PC-3 (cell line): ENCODE measurements around the gene SP140L. TPM values are rescaled to one million over a fixed set of nuclear protein-coding genes. Genes with fewer than 3 reads are reported as not detected.
"Not testable (repeated sequence)": the region's sequence is repeated elsewhere in the genome, so short reads cannot be mapped to it uniquely, and the experiment has no call there.

Experiments used
- ATAC-seq: fragments of 200-7000 bp; cut with Tn5 transposase; 2 replicates; pipeline ENCODE4 v1.9.1; 2020; ENCODE audit warnings: mild to moderate bottlenecking, moderate library complexity
- BruUV-seq: library from RNA; stranded (reverse); fragments of 400-500 nt; replicated peaks from 2 replicates; lab custom pipeline; 2021; lab: Mats Ljungman, UMichigan
- CTCF ChIA-PET: fragments of 300-600 bp; sonication (Branson Sonifier 250); formaldehyde crosslinking; loops from one replicate; lab custom pipeline; 2022; ENCODE audit warnings: antibody characterized with exemption; lab: Charles Lee
- POLR2A ChIA-PET: fragments of 300-600 bp; sonication (Branson Sonifier 250); formaldehyde crosslinking; loops from one replicate; lab custom pipeline; 2022; ENCODE audit warnings: antibody characterized with exemption; ENCODE audit not compliant: unreplicated experiment; lab: Charles Lee
- DNase-seq: peaks from one replicate; pipeline ENCODE4 v3.0.0-alpha.2; 2015
- H2AFZ ChIP-seq: fragments of 300-600 bp; sonication (generic); 2 replicates; pipeline ENCODE4 v1.6.0; 2016; ENCODE audit warnings: antibody characterized with exemption, low read length
- H3F3A ChIP-seq: fragments of 300-600 bp; sonication (generic); one replicate; pipeline ENCODE4 v1.6.0; 2017; ENCODE audit warnings: antibody characterized with exemption, low read length, control low read depth, mild to moderate bottlenecking; ENCODE audit not compliant: unreplicated experiment
- H3K27ac ChIP-seq: fragments of 300-600 bp; sonication (generic); 2 replicates; pipeline ENCODE4 v1.5.1; 2016; ENCODE audit warnings: mild to moderate bottlenecking, low read length
- H3K27me3 ChIP-seq: fragments of 300-600 bp; sonication (generic); 2 replicates; pipeline ENCODE4 v1.6.1; 2016; ENCODE audit warnings: low read length, mixed read lengths
- H3K36me3 ChIP-seq: fragments of 300-600 bp; sonication (generic); 2 replicates; pipeline ENCODE4 v1.6.1; 2016; ENCODE audit warnings: low read depth, mixed run types, low read length, mixed read lengths
- H3K4me1 ChIP-seq: fragments of 300-600 bp; sonication (generic); 2 replicates; pipeline ENCODE4 v1.5.1; 2016; ENCODE audit warnings: low read length; ENCODE audit not compliant: insufficient read depth
- H3K4me2 ChIP-seq: fragments of 300-600 bp; sonication (generic); 2 replicates; pipeline ENCODE4 v1.6.0; 2016; ENCODE audit warnings: low read length
- H3K4me3 ChIP-seq: fragments of 300-600 bp; sonication (generic); 2 replicates; pipeline ENCODE4 v1.5.1; 2016; ENCODE audit warnings: mild to moderate bottlenecking, low read length, mixed read lengths
- H3K79me2 ChIP-seq: fragments of 300-600 bp; sonication (generic); 2 replicates; pipeline ENCODE4 v1.6.1; 2017; ENCODE audit warnings: low read length, mixed read lengths
- H3K9ac ChIP-seq: fragments of 300-600 bp; sonication (generic); 2 replicates; pipeline ENCODE4 v1.6.0; 2016; ENCODE audit warnings: mild to moderate bottlenecking, low read length
- H3K9me2 ChIP-seq: fragments of 300-600 bp; sonication (generic); replicated peaks from 2 replicates; pipeline ENCODE4 v1.6.1; 2016; ENCODE audit warnings: mixed run types, low read length, mixed read lengths
- H3K9me3 ChIP-seq: fragments of 300-600 bp; sonication (generic); 2 replicates; pipeline ENCODE4 v1.6.1; 2016; ENCODE audit warnings: low read length, mixed read lengths
- H4K20me1 ChIP-seq: fragments of 300-600 bp; sonication (generic); 2 replicates; pipeline ENCODE4 v1.6.1; 2016; ENCODE audit warnings: low read length, mixed read lengths
- EZH2 ChIP-seq: fragments of 300-600 bp; sonication (generic); IDR thresholded peaks from one replicate; pipeline ENCODE4 v1.6.1; 2017; ENCODE audit warnings: antibody characterized with exemption, mild to moderate bottlenecking, low read length; ENCODE audit not compliant: unreplicated experiment
- EZH2phosphoT487 ChIP-seq: fragments of 300-600 bp; sonication (generic); IDR thresholded peaks from 2 replicates; pipeline ENCODE4 v1.6.1; 2018; ENCODE audit warnings: mild to moderate bottlenecking, antibody characterized with exemption, low read length, borderline replicate concordance
- intact Hi-C: fragments of 100-400 bp; cut with micrococcal nuclease; formaldehyde crosslinking; loops from 2 replicates; pipeline ENCODE4 v1.9.0; 2023
- total RNA-seq: library from RNA; depleted of rRNA; stranded (reverse); fragments of >200 nt; gene quantifications from 2 replicates; pipeline ENCODE4 v1.2.3, GENCODE V29; 2014
- TF ChIP-seq, protein P1 (sequence below): fragments of 300-600 bp; sonication (generic); conservative IDR thresholded peaks from 2 replicates; pipeline ENCODE4 v1.5.1; 2017; ENCODE audit warnings: antibody characterized with exemption, low read depth, mild to moderate bottlenecking, low read length

SP140L gene
- total RNA-seq, 1 experiment from 2014 or later: 2.8 TPM

DNA sequence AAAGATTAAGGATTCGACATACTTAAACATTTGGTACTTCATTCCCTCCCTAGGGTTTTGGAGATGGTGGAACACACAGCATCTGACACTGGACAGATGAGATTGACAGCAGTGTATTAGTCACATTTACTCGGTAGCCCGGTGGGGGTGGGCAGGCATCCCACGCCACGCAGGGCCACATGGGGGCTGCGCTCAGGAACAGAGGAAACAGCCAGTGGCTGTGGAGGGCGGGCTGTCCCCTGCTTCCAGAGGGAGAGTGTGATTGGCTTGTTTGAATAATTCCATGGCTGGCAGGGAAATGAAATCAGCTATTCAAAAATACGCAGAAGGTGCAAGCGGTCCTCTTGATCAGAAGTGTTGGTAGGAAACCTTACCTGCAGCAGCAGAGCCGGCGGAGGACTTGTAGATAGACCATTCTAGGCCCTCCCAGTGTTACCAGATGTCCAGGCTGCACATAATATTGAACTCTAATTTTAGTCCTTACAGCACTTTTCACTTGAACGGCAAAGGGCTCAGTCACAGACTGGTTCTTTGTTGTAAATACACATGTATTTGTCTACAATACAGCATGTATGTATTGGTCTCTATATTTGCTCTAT lies 18.5 kb upstream of the SP140L start:
- no peak for DNase-seq
- H3K4me1 ChIP-seq: no peaks in the 10 kb centered on the region
- no peaks in the 10 kb centered on the region for H3K27me3 ChIP-seq
- no peak overlapping the region for H3K4me2 ChIP-seq
- no peaks in the 10 kb centered on the region for H3F3A ChIP-seq
- TF ChIP-seq EZH2 (no peak), EZH2phosphoT487 (no peak)
- TF ChIP-seq, protein P1, sequence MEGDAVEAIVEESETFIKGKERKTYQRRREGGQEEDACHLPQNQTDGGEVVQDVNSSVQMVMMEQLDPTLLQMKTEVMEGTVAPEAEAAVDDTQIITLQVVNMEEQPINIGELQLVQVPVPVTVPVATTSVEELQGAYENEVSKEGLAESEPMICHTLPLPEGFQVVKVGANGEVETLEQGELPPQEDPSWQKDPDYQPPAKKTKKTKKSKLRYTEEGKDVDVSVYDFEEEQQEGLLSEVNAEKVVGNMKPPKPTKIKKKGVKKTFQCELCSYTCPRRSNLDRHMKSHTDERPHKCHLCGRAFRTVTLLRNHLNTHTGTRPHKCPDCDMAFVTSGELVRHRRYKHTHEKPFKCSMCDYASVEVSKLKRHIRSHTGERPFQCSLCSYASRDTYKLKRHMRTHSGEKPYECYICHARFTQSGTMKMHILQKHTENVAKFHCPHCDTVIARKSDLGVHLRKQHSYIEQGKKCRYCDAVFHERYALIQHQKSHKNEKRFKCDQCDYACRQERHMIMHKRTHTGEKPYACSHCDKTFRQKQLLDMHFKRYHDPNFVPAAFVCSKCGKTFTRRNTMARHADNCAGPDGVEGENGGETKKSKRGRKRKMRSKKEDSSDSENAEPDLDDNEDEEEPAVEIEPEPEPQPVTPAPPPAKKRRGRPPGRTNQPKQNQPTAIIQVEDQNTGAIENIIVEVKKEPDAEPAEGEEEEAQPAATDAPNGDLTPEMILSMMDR: no peak
- H3K4me3 ChIP-seq: no peak overlapping the region
- no peak overlapping the region for H3K9ac ChIP-seq
- no TSS peak for BruUV-seq
- POLR2A ChIA-PET: no interaction called here
- CTCF ChIA-PET: no interaction called here
- no peak overlapping the region for H3K27ac ChIP-seq
- H3K36me3 ChIP-seq: no peaks in the 10 kb centered on the region
- ATAC-seq: no peak
- no peaks in the 10 kb centered on the region for H4K20me1 ChIP-seq
- no peaks in the 10 kb centered on the region for H3K9me3 ChIP-seq
- H3K9me2 ChIP-seq: no peaks in the 10 kb centered on the region
- H3K79me2 ChIP-seq: no peaks in the 10 kb centered on the region
- H2AFZ ChIP-seq: no peak overlapping the region
- intact Hi-C loops: no loop called here

DNA sequence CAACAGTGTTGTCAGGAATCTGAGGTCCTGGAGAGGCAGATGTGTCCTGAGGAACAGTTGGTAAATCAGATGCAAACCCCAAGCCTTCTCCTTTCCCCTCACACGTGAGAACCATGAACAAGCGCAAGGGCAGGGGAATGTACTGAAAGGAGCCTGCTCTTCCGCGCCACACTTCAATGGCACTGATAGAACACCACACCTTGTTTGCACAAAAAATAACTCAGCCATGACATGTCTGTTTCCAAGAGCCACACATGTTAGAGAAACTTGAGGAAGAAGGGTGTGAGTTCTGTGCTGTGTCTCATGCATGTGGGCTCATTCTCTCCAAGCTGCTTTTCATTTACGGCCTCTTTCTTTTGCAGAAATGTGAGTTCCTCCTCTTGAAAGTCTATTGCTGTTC lies 16.2 kb upstream of the SP140L start:
- H3K27ac ChIP-seq, H3K9ac ChIP-seq, intact Hi-C loops, H3K4me3 ChIP-seq, H4K20me1 ChIP-seq, H3K9me3 ChIP-seq, H3K36me3 ChIP-seq, H2AFZ ChIP-seq, DNase-seq, H3K9me2 ChIP-seq, ATAC-seq, H3K79me2 ChIP-seq, H3K4me1 ChIP-seq, H3F3A ChIP-seq, H3K27me3 ChIP-seq, POLR2A ChIA-PET, BruUV-seq, H3K4me2 ChIP-seq, CTCF ChIA-PET: not testable (repeated sequence)

DNA sequence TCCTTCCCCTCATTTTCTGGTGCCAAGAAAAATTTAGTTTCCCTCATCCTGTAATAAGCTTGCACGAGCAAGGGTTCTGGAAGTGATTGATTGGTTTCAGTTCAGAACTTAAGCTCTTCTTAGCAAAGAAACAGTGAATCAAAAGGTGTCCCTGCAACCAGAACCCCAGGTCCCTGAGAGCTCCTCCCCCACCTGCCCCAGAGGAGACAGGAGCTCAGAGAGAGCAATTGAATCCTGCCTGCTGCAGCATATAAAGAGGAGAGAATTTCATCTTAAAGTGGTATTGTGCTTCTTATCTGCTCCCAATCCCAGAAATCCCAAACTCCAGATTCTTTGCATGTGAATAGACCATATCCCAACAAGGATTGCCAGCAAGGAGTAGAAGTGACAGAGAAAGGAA lies 15.4 kb upstream of the SP140L start:
- H4K20me1 ChIP-seq, H3K4me3 ChIP-seq, intact Hi-C loops, H3F3A ChIP-seq, H3K27me3 ChIP-seq, H3K27ac ChIP-seq, ATAC-seq, H2AFZ ChIP-seq, POLR2A ChIA-PET, H3K4me2 ChIP-seq, H3K36me3 ChIP-seq, H3K9me3 ChIP-seq, H3K9me2 ChIP-seq, H3K79me2 ChIP-seq, H3K9ac ChIP-seq, H3K4me1 ChIP-seq, BruUV-seq, CTCF ChIA-PET, DNase-seq: not testable (repeated sequence)

DNA sequence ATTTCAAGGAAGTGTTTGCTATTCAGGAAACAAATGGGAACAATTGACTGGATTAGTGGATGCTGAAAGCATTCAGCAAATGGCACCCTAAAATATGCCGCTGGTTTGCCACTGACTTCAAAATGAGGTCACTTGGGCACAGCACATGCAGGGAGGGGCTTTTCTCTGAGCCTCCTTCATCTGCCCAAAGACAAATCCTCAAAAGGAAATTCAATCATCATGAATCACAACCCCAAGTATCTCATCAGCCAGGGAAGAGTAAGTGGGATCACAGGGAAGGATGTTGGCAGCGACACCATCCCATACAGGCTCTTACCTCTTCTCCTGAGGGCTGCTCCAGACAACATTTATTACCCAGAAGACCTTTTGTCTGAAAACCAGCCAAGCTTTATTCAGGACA lies 14.4 kb upstream of the SP140L start:
- Histone ChIP-seq H3K4me3 (no peak overlapping the region), H3K79me2 (no peaks in the 10 kb centered on the region), H3K9me2 (no peaks in the 10 kb centered on the region), H3K27ac (no peak overlapping the region), H3K9me3 (no peaks in the 10 kb centered on the region), H3K36me3 (no peaks in the 10 kb centered on the region), H3F3A (no peaks in the 10 kb centered on the region), H2AFZ (no peak overlapping the region), H3K4me1 (no peaks in the 10 kb centered on the region), H4K20me1 (no peaks in the 10 kb centered on the region), H3K4me2 (no peak overlapping the region), H3K9ac (no peak overlapping the region), H3K27me3 (no peaks in the 10 kb centered on the region)
- TF ChIP-seq, protein P1: no peak
- TF ChIP-seq EZH2 (no peak), EZH2phosphoT487 (no peak)
- no TSS peak for BruUV-seq
- ATAC-seq: peak; percentile 55
- intact Hi-C loops: no loop called here
- DNase-seq: peak; percentile 44
- POLR2A ChIA-PET: no interaction called here
- CTCF ChIA-PET: no interaction called here
